GM23338 (cell line): Measurements from ENCODE around the gene SLC37A1. TPM values are rescaled to one million over a fixed set of nuclear protein-coding genes. Genes with fewer than 3 reads are reported as not detected.

ENCODE experiments used
- ATAC-seq: fragments of 200-7000 bp; cut with Tn5 transposase; 3 replicates; pipeline ENCODE4 v1.9.1; 2020
- DNase-seq: peaks from one replicate; pipeline ENCODE4 v3.0.0-alpha.2; 2015; ENCODE audit warnings: low spot score
- H2AFZ ChIP-seq: fragments of 200-600 bp; sonication (generic); 2 replicates; pipeline ENCODE4 v1.8.0; 2016; ENCODE audit warnings: antibody characterized with exemption, mild to moderate bottlenecking, moderate library complexity
- H3F3A ChIP-seq: fragments of 200-600 bp; sonication (generic); replicated peaks from 2 replicates; pipeline ENCODE4 v1.8.0; 2017; ENCODE audit warnings: antibody characterized with exemption, mixed run types, low read depth
- H3K27ac ChIP-seq: fragments of 200-600 bp; sonication (generic); 2 replicates; pipeline ENCODE4 v1.6.1; 2016; ENCODE audit warnings: low read depth
- H3K27me3 ChIP-seq: fragments of 200-600 bp; sonication (generic); 2 replicates; pipeline ENCODE4 v1.8.0; 2016; ENCODE audit warnings: mild to moderate bottlenecking, mixed run types, moderate library complexity; ENCODE audit not compliant: insufficient read depth
- H3K36me3 ChIP-seq: fragments of 200-600 bp; sonication (generic); 2 replicates; pipeline ENCODE4 v1.8.0; 2016; ENCODE audit warnings: mild to moderate bottlenecking; ENCODE audit not compliant: insufficient read depth
- H3K4me1 ChIP-seq: fragments of 200-600 bp; sonication (generic); 2 replicates; pipeline ENCODE4 v1.8.0; 2016; ENCODE audit warnings: mild to moderate bottlenecking, moderate library complexity; ENCODE audit not compliant: insufficient read depth
- H3K4me2 ChIP-seq: fragments of 200-600 bp; sonication (generic); 2 replicates; pipeline ENCODE4 v1.7.1; 2017; ENCODE audit warnings: mixed run types
- H3K4me3 ChIP-seq: fragments of 200-600 bp; sonication (generic); 2 replicates; pipeline ENCODE4 v1.6.1; 2016; ENCODE audit warnings: mixed run types
- H3K79me2 ChIP-seq: fragments of 200-600 bp; sonication (generic); replicated peaks from 2 replicates; pipeline ENCODE4 v1.8.0; 2017; ENCODE audit warnings: mild to moderate bottlenecking; ENCODE audit not compliant: insufficient read depth
- H3K9me2 ChIP-seq: fragments of 200-600 bp; sonication (generic); 2 replicates; pipeline ENCODE4 v1.8.0; 2017; ENCODE audit not compliant: insufficient read depth
- H4K20me1 ChIP-seq: fragments of 200-600 bp; sonication (generic); replicated peaks from 2 replicates; pipeline ENCODE4 v1.8.0; 2017; ENCODE audit warnings: mild to moderate bottlenecking; ENCODE audit not compliant: insufficient read depth
- H3K27ac Mint-ChIP-seq: 2 replicates; pipeline ENCODE4 v1.8.0; 2020; ENCODE audit warnings: inconsistent platforms, mild to moderate bottlenecking, moderate library complexity, mixed read lengths
- H3K27me3 Mint-ChIP-seq: 3 replicates; pipeline ENCODE4 v1.8.0; 2022; ENCODE audit warnings: low read depth, mild to moderate bottlenecking, moderate library complexity, mixed read lengths, inconsistent platforms; ENCODE audit not compliant: insufficient read depth, poor library complexity
- H3K36me3 Mint-ChIP-seq: 3 replicates; pipeline ENCODE4 v1.8.0; 2021; ENCODE audit warnings: low read depth, mild to moderate bottlenecking, inconsistent platforms, moderate library complexity, mixed read lengths
- H3K4me1 Mint-ChIP-seq: 3 replicates; pipeline ENCODE4 v1.8.0; 2020; ENCODE audit warnings: mild to moderate bottlenecking, inconsistent platforms, mixed read lengths
- H3K4me3 Mint-ChIP-seq: 3 replicates; pipeline ENCODE4 v1.8.0; 2021; ENCODE audit warnings: moderate library complexity, mild to moderate bottlenecking, inconsistent platforms, mixed read lengths
- H3K9me3 Mint-ChIP-seq: 3 replicates; pipeline ENCODE4 v1.8.0; 2020; ENCODE audit warnings: moderate library complexity, mild to moderate bottlenecking, inconsistent platforms, mixed read lengths
- CREB1 ChIP-seq: fragments of 250-450 bp; sonication (Bioruptor Pico); IDR thresholded peaks from 2 replicates; pipeline ENCODE4 v1.5.0; 2020; ENCODE audit warnings: low read depth, mild to moderate bottlenecking, moderate library complexity
- EZH2 ChIP-seq: fragments of 200-600 bp; sonication (generic); IDR thresholded peaks from one replicate; pipeline ENCODE4 v1.8.0; 2017; ENCODE audit warnings: antibody characterized with exemption, mild to moderate bottlenecking, low read depth; ENCODE audit not compliant: unreplicated experiment
- EZH2phosphoT487 ChIP-seq: fragments of 200-600 bp; sonication (generic); IDR thresholded peaks from one replicate; pipeline ENCODE4 v1.8.1; 2018; ENCODE audit warnings: antibody characterized with exemption; ENCODE audit not compliant: unreplicated experiment
- JUNB ChIP-seq: IDR thresholded peaks from one replicate; pipeline ENCODE4 v1.6.1; 2016; ENCODE audit warnings: antibody characterized with exemption; ENCODE audit not compliant: unreplicated experiment
- NANOG ChIP-seq: IDR thresholded peaks from 2 replicates; pipeline ENCODE4 v1.6.1; 2016; ENCODE audit warnings: antibody characterized with exemption, borderline replicate concordance
- STAT1 ChIP-seq: IDR thresholded peaks from one replicate; pipeline ENCODE4 v1.6.1; 2016; ENCODE audit warnings: antibody characterized with exemption; ENCODE audit not compliant: unreplicated experiment
- polyA plus RNA-seq: library from polyadenylated mRNA; unstranded; fragments of >200 nt; fragmentation: Nextera tagmentation; extraction: Ambion mirVana; gene quantifications from 2 replicates; pipeline ENCODE4 v1.2.1, GENCODE V29; 2016
- total RNA-seq: library from RNA; depleted of rRNA; stranded (reverse); fragments of >200 nt; shearing (Covaris generic); gene quantifications from 2 replicates; pipeline ENCODE4 v1.2.3, GENCODE V29; 2014
- TF ChIP-seq, protein P1 (sequence below): IDR thresholded peaks from one replicate; pipeline ENCODE4 v1.6.1; 2018; ENCODE audit warnings: antibody characterized with exemption; ENCODE audit not compliant: unreplicated experiment
- TF ChIP-seq, protein P2 (sequence below): IDR thresholded peaks from 2 replicates; pipeline ENCODE4 v1.6.1; 2016; ENCODE audit warnings: antibody characterized with exemption
- TF ChIP-seq, protein P3 (sequence below): fragments of 250-450 bp; sonication (Bioruptor Pico); IDR thresholded peaks from 2 replicates; pipeline ENCODE4 v1.5.0; 2020; ENCODE audit warnings: mild to moderate bottlenecking, moderate library complexity

The SLC37A1 gene
- total and polyA plus RNA-seq, 2 experiments from 2014 or later, result 14.0 to 30.3 TPM

DNA sequence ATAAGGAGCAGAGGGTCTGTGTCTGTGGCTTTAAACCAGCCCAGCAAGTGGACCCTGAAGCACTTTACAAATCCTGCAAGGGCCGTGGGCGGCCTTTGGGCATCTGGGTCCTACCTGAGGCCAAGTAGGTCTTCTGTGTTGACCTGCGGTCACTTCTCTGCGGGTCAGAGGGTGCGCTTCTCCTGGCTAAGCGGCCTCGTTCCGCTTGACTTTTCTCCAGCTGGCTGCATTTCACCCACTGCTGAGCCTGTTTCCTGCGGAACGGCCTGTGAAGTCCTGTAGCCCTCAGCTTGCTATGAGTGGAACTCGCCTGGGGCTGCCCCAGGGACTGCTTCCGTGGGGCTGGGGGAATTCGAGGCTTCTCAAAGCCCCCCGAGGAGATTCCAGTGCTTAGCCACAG, 43.3 kb downstream of the SLC37A1 start (continued):
- TF ChIP-seq, protein P1, sequence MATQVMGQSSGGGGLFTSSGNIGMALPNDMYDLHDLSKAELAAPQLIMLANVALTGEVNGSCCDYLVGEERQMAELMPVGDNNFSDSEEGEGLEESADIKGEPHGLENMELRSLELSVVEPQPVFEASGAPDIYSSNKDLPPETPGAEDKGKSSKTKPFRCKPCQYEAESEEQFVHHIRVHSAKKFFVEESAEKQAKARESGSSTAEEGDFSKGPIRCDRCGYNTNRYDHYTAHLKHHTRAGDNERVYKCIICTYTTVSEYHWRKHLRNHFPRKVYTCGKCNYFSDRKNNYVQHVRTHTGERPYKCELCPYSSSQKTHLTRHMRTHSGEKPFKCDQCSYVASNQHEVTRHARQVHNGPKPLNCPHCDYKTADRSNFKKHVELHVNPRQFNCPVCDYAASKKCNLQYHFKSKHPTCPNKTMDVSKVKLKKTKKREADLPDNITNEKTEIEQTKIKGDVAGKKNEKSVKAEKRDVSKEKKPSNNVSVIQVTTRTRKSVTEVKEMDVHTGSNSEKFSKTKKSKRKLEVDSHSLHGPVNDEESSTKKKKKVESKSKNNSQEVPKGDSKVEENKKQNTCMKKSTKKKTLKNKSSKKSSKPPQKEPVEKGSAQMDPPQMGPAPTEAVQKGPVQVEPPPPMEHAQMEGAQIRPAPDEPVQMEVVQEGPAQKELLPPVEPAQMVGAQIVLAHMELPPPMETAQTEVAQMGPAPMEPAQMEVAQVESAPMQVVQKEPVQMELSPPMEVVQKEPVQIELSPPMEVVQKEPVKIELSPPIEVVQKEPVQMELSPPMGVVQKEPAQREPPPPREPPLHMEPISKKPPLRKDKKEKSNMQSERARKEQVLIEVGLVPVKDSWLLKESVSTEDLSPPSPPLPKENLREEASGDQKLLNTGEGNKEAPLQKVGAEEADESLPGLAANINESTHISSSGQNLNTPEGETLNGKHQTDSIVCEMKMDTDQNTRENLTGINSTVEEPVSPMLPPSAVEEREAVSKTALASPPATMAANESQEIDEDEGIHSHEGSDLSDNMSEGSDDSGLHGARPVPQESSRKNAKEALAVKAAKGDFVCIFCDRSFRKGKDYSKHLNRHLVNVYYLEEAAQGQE, result no peak

DNA sequence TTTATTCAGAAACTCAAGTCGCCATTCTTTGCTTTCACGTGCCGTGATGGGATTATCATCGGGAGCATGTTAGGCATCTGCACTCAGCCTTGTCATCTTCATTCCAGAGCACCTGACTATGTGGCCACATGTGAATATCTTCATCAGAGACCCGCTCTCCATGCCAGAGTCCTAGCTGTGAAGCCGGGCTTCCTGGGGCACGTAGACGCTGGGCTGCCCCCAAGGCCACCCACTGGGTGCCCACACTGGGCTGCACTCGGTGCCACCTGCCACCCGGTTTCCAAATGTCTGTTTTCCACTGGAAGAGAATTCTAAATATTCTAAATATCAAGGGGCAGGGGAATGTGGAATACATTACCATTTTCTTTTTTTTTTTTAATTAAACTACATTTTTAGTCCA, 43.8 kb downstream of the SLC37A1 start:
- Histone ChIP-seq H3K4me2 (no peak overlapping the region), H3K79me2 (no peaks in the 10 kb centered on the region), H3K4me3 (no peak overlapping the region), H4K20me1 (no peaks in the 10 kb centered on the region), H3K9me2 (0 out of 2 replicates have a peak, but pooled peaks cover under 1% of the 10 kb centered on the region), H3F3A (no peaks in the 10 kb centered on the region), H2AFZ (no peak overlapping the region), H3K27me3 (no peaks in the 10 kb centered on the region), H3K36me3 (no peaks in the 10 kb centered on the region), H3K27ac (no peak overlapping the region), H3K4me1 (peaks cover 15% of the 10 kb centered on the region)
- Mint-ChIP-seq H3K4me3 (no peak overlapping the region), H3K36me3 (peaks cover 51% of the 10 kb centered on the region), H3K9me3 (peaks cover under 1% of the 10 kb centered on the region; the same call in 1 of the 3 replicates), H3K27me3 (peaks cover 11% of the 10 kb centered on the region), H3K27ac (no peak overlapping the region), H3K4me1 (peaks cover 17% of the 10 kb centered on the region)
- TF ChIP-seq CREB1 (no peak), NANOG (no peak)
- TF ChIP-seq, protein P2, sequence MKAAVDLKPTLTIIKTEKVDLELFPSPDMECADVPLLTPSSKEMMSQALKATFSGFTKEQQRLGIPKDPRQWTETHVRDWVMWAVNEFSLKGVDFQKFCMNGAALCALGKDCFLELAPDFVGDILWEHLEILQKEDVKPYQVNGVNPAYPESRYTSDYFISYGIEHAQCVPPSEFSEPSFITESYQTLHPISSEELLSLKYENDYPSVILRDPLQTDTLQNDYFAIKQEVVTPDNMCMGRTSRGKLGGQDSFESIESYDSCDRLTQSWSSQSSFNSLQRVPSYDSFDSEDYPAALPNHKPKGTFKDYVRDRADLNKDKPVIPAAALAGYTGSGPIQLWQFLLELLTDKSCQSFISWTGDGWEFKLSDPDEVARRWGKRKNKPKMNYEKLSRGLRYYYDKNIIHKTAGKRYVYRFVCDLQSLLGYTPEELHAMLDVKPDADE, result no peak
- ATAC-seq (no peak), DNase-seq (no peak)

DNA sequence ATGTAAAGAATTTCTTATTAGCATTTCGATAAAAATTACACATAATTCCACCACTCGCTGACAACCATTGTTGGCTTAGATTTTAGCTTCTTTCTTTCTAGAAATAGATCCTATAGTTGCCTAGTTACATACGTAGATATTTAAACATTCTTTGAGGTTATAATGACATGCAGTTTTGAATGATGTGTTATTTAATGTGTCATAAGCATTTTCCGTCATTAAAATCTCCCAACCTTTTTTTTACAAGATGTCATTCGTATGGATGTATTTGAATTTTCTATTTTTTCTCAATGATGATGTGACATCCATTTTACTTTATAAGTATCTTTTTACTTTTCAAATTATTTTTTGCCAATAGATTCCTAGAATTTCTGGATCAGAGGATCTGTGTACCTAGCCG, 44.7 kb downstream of the SLC37A1 start:
- Histone ChIP-seq H3K9me2 (no peaks in the 10 kb centered on the region), H3K36me3 (no peaks in the 10 kb centered on the region), H3K4me3 (no peak overlapping the region), H3K4me1 (peaks cover 11% of the 10 kb centered on the region), H3K27me3 (no peaks in the 10 kb centered on the region), H3K4me2 (no peak overlapping the region), H3F3A (no peaks in the 10 kb centered on the region), H2AFZ (no peak overlapping the region), H4K20me1 (no peaks in the 10 kb centered on the region), H3K27ac (no peak overlapping the region), H3K79me2 (no peaks in the 10 kb centered on the region)
- H3K27me3 Mint-ChIP-seq, result peaks cover 11% of the 10 kb centered on the region
- DNase-seq (no peak), ATAC-seq (no peak)
- no peak overlapping the region for H3K4me3 Mint-ChIP-seq
- H3K36me3 Mint-ChIP-seq, result peaks cover 57% of the 10 kb centered on the region
- H3K27ac Mint-ChIP-seq, result no peak overlapping the region
- peaks cover 11% of the 10 kb centered on the region; the same call in 2 of the 3 replicates for H3K4me1 Mint-ChIP-seq
- H3K9me3 Mint-ChIP-seq, result no peaks in the 10 kb centered on the region
- TF ChIP-seq JUNB (no peak), STAT1 (no peak), EZH2phosphoT487 (no peak), EZH2 (no peak)
- TF ChIP-seq, protein P3, sequence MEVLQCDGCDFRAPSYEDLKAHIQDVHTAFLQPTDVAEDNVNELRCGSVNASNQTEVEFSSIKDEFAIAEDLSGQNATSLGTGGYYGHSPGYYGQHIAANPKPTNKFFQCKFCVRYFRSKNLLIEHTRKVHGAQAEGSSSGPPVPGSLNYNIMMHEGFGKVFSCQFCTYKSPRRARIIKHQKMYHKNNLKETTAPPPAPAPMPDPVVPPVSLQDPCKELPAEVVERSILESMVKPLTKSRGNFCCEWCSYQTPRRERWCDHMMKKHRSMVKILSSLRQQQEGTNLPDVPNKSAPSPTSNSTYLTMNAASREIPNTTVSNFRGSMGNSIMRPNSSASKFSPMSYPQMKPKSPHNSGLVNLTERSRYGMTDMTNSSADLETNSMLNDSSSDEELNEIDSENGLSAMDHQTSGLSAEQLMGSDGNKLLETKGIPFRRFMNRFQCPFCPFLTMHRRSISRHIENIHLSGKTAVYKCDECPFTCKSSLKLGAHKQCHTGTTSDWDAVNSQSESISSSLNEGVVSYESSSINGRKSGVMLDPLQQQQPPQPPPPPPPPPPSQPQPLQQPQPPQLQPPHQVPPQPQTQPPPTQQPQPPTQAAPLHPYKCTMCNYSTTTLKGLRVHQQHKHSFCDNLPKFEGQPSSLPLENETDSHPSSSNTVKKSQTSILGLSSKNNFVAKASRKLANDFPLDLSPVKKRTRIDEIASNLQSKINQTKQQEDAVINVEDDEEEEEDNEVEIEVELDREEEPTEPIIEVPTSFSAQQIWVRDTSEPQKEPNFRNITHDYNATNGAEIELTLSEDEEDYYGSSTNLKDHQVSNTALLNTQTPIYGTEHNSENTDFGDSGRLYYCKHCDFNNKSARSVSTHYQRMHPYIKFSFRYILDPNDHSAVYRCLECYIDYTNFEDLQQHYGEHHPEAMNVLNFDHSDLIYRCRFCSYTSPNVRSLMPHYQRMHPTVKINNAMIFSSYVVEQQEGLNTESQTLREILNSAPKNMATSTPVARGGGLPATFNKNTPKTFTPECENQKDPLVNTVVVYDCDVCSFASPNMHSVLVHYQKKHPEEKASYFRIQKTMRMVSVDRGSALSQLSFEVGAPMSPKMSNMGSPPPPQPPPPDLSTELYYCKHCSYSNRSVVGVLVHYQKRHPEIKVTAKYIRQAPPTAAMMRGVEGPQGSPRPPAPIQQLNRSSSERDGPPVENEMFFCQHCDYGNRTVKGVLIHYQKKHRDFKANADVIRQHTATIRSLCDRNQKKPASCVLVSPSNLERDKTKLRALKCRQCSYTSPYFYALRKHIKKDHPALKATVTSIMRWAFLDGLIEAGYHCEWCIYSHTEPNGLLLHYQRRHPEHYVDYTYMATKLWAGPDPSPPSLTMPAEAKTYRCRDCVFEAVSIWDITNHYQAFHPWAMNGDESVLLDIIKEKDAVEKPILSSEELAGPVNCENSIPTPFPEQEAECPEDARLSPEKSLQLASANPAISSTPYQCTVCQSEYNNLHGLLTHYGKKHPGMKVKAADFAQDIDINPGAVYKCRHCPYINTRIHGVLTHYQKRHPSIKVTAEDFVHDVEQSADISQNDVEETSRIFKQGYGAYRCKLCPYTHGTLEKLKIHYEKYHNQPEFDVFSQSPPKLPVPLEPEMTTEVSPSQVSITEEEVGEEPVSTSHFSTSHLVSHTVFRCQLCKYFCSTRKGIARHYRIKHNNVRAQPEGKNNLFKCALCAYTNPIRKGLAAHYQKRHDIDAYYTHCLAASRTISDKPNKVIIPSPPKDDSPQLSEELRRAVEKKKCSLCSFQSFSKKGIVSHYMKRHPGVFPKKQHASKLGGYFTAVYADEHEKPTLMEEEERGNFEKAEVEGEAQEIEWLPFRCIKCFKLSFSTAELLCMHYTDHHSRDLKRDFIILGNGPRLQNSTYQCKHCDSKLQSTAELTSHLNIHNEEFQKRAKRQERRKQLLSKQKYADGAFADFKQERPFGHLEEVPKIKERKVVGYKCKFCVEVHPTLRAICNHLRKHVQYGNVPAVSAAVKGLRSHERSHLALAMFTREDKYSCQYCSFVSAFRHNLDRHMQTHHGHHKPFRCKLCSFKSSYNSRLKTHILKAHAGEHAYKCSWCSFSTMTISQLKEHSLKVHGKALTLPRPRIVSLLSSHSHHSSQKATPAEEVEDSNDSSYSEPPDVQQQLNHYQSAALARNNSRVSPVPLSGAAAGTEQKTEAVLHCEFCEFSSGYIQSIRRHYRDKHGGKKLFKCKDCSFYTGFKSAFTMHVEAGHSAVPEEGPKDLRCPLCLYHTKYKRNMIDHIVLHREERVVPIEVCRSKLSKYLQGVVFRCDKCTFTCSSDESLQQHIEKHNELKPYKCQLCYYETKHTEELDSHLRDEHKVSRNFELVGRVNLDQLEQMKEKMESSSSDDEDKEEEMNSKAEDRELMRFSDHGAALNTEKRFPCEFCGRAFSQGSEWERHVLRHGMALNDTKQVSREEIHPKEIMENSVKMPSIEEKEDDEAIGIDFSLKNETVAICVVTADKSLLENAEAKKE, result no peak
